Kidney capillary endothelial cell (primary cell): ENCODE measurements around the gene PASK.

ENCODE experiments used
- DNase-seq: peaks from one replicate; pipeline ENCODE4 v3.0.0-alpha.2; 2018; ENCODE audit warnings: low spot score

The PASK gene

GRCh38 chr2:241065355-241065803 lies 83.9 kb downstream of the PASK start:
- no peak for DNase-seq

GRCh38 chr2:241064802-241065354 lies 84.4 kb downstream of the PASK start:
- DNase-seq, result no peak

DNA sequence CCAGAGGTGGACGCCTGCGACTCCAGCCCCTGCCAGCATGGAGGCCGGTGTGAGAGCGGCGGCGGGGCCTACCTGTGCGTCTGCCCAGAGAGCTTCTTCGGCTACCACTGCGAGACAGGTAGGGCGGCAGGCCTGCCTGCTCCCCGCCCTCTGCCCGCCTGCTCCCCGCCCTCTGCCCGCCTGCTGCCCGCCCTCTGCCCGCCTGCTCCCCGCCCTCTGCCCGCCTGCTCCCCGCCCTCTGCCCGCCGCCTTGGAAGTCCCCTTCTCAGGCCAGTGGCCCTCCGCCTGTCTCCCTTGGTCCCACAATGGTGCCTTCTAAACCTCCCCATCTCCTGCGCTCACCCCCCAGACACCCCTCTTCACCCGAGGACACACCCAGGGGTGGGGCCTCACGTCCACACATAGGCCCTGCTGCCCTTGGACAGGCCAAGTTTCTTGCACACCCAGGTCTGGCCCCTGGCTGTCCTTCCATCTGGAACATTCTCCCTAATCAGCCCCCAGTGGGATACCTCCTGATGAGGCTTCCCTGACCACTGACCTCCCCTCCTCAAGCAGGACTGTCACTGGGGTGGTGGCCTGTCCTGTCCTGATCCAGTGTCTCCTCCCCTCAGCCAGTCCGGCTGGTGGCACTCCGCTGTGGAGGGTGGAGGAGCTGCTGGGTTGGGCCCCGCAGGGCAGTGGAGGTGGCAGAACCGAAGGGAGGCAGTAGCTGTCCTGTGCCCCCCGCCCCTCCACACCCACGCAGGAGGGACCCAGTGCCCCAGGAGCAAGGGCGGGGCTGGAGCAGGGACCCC lies 85.1 kb downstream of the PASK start:
- no peak for DNase-seq

DNA sequence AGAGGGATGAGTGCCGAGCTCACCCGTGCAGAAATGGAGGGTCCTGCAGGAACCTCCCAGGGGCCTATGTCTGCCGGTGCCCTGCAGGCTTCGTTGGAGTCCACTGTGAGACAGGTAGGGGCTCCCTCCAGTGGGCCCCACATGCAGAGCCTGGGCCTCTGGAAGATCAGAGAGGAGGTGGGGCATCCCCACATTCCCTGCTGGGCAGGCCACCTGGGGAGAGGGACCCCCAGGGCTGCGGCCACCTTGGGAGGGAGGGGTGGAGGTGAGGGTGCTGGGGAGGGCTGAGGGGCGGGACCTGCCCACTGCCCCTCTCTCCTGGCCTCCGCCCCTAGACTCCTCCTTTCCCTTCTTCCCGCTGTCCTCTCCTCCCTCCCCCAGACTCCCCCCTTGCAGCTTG lies 85.7 kb downstream of the PASK start:
- DNase-seq, result no peak

GRCh38 chr2:241063093-241063551 lies 86.2 kb downstream of the PASK start:
- no peak for DNase-seq

DNA sequence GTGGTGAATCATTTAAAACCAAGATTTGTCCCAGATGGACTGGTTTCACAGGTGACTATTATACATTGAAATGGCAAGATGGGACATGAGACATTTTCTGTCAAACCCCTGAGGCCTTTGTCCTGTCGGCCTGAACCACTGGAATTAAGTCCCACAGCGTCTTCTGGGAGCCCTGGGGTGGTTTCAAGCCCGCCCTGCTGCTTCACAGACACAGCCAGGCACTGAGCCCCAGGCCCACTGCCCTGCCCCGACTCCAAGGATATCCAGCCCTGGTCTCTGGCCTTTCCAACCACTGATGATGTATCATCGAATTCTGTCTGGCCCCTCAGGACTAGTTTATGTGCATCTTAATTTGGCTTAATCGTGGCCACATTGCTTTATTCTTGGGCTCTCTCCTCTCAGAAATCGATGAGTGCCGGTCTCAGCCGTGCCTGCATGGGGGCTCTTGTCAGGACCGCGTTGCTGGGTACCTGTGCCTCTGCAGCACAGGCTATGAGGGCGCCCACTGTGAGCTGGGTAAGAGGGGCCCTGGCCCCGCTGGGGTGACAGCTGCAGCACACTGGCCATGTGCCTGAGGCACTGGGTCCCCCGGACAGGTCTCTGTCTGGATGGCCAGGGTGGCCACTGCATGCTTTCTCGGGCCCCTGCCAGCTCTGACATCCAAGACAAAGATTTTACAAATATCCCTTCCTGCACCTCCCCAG lies 86.7 kb downstream of the PASK start:
- DNase-seq, result no peak

DNA sequence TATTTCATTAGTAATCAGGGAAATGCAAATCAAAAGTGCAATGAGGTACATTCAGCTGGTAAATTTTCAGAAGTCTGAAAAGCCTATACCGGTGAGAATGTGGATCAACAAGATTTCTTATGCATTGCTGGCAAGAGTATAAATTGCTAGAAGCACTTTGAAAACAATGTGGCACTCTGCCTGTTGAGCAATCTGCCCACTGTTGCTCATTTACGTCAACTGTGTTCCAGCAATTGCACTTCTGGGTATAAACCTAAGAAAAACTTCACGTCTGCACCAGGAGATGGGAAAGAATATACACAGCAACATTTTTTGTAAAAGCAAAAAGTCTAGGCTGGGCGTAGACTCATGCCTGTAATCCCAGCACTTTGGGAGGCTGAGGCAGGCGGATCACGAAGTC lies 88.0 kb downstream of the PASK start:
- no peak for DNase-seq
